Endothelial cell of umbilical vein (primary cell): ENCODE measurements around the gene FUT7.

ENCODE experiments used
- EZH2 ChIP-seq: IDR thresholded peaks from 2 replicates; pipeline ENCODE4 v1.6.1; 2012; ENCODE audit warnings: borderline replicate concordance, low read depth, mild to moderate bottlenecking, moderate library complexity, low read length, inconsistent platforms; ENCODE audit not compliant: severe bottlenecking
- JUN ChIP-seq: IDR thresholded peaks from 2 replicates; pipeline ENCODE4 v1.6.1; 2011; ENCODE audit warnings: borderline replicate concordance, low read depth; ENCODE audit not compliant: insufficient read length, insufficient read depth
- MYC ChIP-seq: IDR thresholded peaks from one replicate; pipeline ENCODE4 v1.6.1; 2011; ENCODE audit warnings: mild to moderate bottlenecking, low read depth, low read length
- POLR2A ChIP-seq: IDR thresholded peaks from 2 replicates; pipeline ENCODE4 v1.6.1; 2012; ENCODE audit warnings: low read depth, mild to moderate bottlenecking, control low read depth, low read length
- POLR2AphosphoS5 ChIP-seq: IDR thresholded peaks from 2 replicates; pipeline ENCODE4 v1.6.1; 2012; ENCODE audit warnings: low read depth, mild to moderate bottlenecking, control low read depth, low read length, moderate library complexity; ENCODE audit not compliant: insufficient read depth
- TF ChIP-seq, protein P1 (sequence below), 2 donors: IDR thresholded peaks; 1 replicate in 1 of 2; 2 replicates in 1 of 2; pipeline ENCODE4 v1.5.1; 2011; ENCODE audit warnings: low read length in 2 of 2, mild to moderate bottlenecking in 2 of 2, moderate library complexity in 2 of 2, control low read depth in 1 of 2, inconsistent platforms in 1 of 2, low read depth in 1 of 2; ENCODE audit not compliant: insufficient read depth in 1 of 2; ENCODE audit errors: extremely low read depth in 1 of 2

- TF ChIP-seq, protein P1, sequence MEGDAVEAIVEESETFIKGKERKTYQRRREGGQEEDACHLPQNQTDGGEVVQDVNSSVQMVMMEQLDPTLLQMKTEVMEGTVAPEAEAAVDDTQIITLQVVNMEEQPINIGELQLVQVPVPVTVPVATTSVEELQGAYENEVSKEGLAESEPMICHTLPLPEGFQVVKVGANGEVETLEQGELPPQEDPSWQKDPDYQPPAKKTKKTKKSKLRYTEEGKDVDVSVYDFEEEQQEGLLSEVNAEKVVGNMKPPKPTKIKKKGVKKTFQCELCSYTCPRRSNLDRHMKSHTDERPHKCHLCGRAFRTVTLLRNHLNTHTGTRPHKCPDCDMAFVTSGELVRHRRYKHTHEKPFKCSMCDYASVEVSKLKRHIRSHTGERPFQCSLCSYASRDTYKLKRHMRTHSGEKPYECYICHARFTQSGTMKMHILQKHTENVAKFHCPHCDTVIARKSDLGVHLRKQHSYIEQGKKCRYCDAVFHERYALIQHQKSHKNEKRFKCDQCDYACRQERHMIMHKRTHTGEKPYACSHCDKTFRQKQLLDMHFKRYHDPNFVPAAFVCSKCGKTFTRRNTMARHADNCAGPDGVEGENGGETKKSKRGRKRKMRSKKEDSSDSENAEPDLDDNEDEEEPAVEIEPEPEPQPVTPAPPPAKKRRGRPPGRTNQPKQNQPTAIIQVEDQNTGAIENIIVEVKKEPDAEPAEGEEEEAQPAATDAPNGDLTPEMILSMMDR (IDR thresholded peaks at IDR 0.05; ENCODE audit: extremely low read depth in 1 of 2, insufficient read depth in 1 of 2, low read depth in 1 of 2, low read length in 2 of 2) = no peak
- no peak for TF ChIP-seq POLR2A
- no peak for TF ChIP-seq JUN
- TF ChIP-seq EZH2 = no peak
- TF ChIP-seq POLR2AphosphoS5 = no peak
- no peak for TF ChIP-seq MYC
Measured at GRCh38 chr9:137076636-137077009, 44.7 kb upstream of the FUT7 start.
